Measurements from ENCODE around the gene RNF182. TPM values are rescaled to one million over a fixed set of nuclear protein-coding genes. Genes with fewer than 3 reads are reported as not detected.
"Not testable (repeated sequence)": the region's sequence is repeated elsewhere in the genome, so short reads cannot be mapped to it uniquely, and the experiment has no call there.

Gene RNF182
- total and polyA plus RNA-seq, 10 of the 15 experiments (the other 5 are each of a cell fraction or from before 2014, with no cell fraction given): not detected

- FAIRE-seq; H3K9me3 ChIP-seq (replicated peaks; ENCODE audit: control insufficient read depth, insufficient read depth, low read length); H3K4me1 ChIP-seq (ENCODE audit: control insufficient read depth, insufficient read depth, low read length); intact Hi-C loops (cut with micrococcal nuclease; ENCODE audit: unreplicated experiment); H3K36me3 ChIP-seq (ENCODE audit: control insufficient read depth in 2 of 2, insufficient read depth in 2 of 2, low read length in 1 of 2); H3K4me3 ChIP-seq; H3K79me2 ChIP-seq (ENCODE audit: control insufficient read depth, insufficient read depth, low read length); H2AFZ ChIP-seq (ENCODE audit: control insufficient read depth, low read depth, low read length); H4K20me1 ChIP-seq (ENCODE audit: control insufficient read depth, insufficient read depth); ATAC-seq; H3K27me3 ChIP-seq (replicated peaks in 1 of 2; ENCODE audit: control insufficient read depth in 2 of 2, insufficient read depth in 2 of 2, low read length in 1 of 2); in situ Hi-C loops (cut with MboI); RAD21 ChIA-PET (ENCODE audit: unreplicated experiment); H3K9ac ChIP-seq (ENCODE audit: control insufficient read depth, insufficient read depth, low read length); H3K4me2 ChIP-seq (ENCODE audit: control insufficient read depth, insufficient read depth); DNase-seq (ENCODE audit: low read depth, low spot score); H3K27ac ChIP-seq (ENCODE audit: control insufficient read depth, insufficient read depth); POLR2A ChIA-PET; SMC1A ChIA-PET (ENCODE audit: uncharacterized antibody, unreplicated experiment); BruUV-seq (replicated peaks): not testable (repeated sequence)
- WGBS (ENCODE audit: insufficient coverage, insufficient replicate concordance, low lambda C conversion rate, missing lambda C conversion rate): 40% methylated on average over 6 of the region's 6 CpGs
- CTCF ChIA-PET: interaction anchor here (1.6 kb wide), 1 partner anchor 28 kb away, joined by 4 read pairs; no protein-coding TSS in a partner anchor
These were observed 93.8 kb downstream of the RNF182 start for GRCh38 chr6:14018559-14018958.

GRCh38 chr6:14020551-14020950, 95.8 kb downstream of the RNF182 start:
- intact Hi-C loops (cut with micrococcal nuclease; ENCODE audit: unreplicated experiment) (no loop called here), in situ Hi-C loops (cut with MboI) (no loop called here)
- DNase-seq (ENCODE audit: low read depth, low spot score) (no peak), FAIRE-seq (no peak), ATAC-seq (no peak)
- ChIA-PET SMC1A (ENCODE audit: uncharacterized antibody, unreplicated experiment) (no interaction called here), CTCF (interaction anchor here (1.0 to 2.6 kb wide), 3 partner anchors 10 to 17 kb away, joined by 3 to 6 read pairs (median 3); no protein-coding TSS in a partner anchor), POLR2A (no interaction called here), RAD21 (ENCODE audit: unreplicated experiment) (no interaction called here)
- H3K27ac ChIP-seq (ENCODE audit: control insufficient read depth, insufficient read depth): no peak overlapping the region
- no peak overlapping the region for H3K4me3 ChIP-seq
- no peak for TF ChIP-seq TAF1 (IDR thresholded peaks at IDR 0.05; ENCODE audit: borderline replicate concordance, low read depth, low read length)
- H3K79me2 ChIP-seq (ENCODE audit: control insufficient read depth, insufficient read depth, low read length): no peaks in the 10 kb centered on the region
- no peak overlapping the region for H3K4me2 ChIP-seq (ENCODE audit: control insufficient read depth, insufficient read depth)
- no TSS peak for BruUV-seq (replicated peaks)
- H4K20me1 ChIP-seq (ENCODE audit: control insufficient read depth, insufficient read depth): no peaks in the 10 kb centered on the region
- no peaks in the 10 kb centered on the region; the same call in 2 of the 3 replicates for H3K9me3 ChIP-seq (replicated peaks; ENCODE audit: control insufficient read depth, insufficient read depth, low read length)
- H3K27me3 ChIP-seq (replicated peaks in 1 of 2; ENCODE audit: control insufficient read depth in 2 of 2, insufficient read depth in 2 of 2, low read length in 1 of 2): peaks cover 3 to 6% of the 10 kb centered on the region in 2 experiments
- H3K4me1 ChIP-seq (ENCODE audit: control insufficient read depth, insufficient read depth, low read length): peaks cover 4% of the 10 kb centered on the region
- WGBS (ENCODE audit: insufficient coverage, insufficient replicate concordance, low lambda C conversion rate, missing lambda C conversion rate): 70% methylated on average over 2 of the region's 2 CpGs
- no peaks in the 10 kb centered on the region for H3K36me3 ChIP-seq (ENCODE audit: control insufficient read depth in 2 of 2, insufficient read depth in 2 of 2, low read length in 1 of 2)
- H3K9ac ChIP-seq (ENCODE audit: control insufficient read depth, insufficient read depth, low read length): no peak overlapping the region
- H2AFZ ChIP-seq (ENCODE audit: control insufficient read depth, low read depth, low read length): no peak overlapping the region
